GM23338 (cell line): Measurements from ENCODE around the gene ACSM2B. TPM values are rescaled to one million over a fixed set of nuclear protein-coding genes. Genes with fewer than 3 reads are reported as not detected.

ENCODE experiments used
- ATAC-seq: fragments of 200-7000 bp; cut with Tn5 transposase; 3 replicates; pipeline ENCODE4 v1.9.1; 2020
- DNase-seq: peaks from one replicate; pipeline ENCODE4 v3.0.0-alpha.2; 2015; ENCODE audit warnings: low spot score
- H2AFZ ChIP-seq: fragments of 200-600 bp; sonication (generic); 2 replicates; pipeline ENCODE4 v1.8.0; 2016; ENCODE audit warnings: antibody characterized with exemption, mild to moderate bottlenecking, moderate library complexity
- H3F3A ChIP-seq: fragments of 200-600 bp; sonication (generic); replicated peaks from 2 replicates; pipeline ENCODE4 v1.8.0; 2017; ENCODE audit warnings: antibody characterized with exemption, mixed run types, low read depth
- H3K27ac ChIP-seq: fragments of 200-600 bp; sonication (generic); 2 replicates; pipeline ENCODE4 v1.6.1; 2016; ENCODE audit warnings: low read depth
- H3K27me3 ChIP-seq: fragments of 200-600 bp; sonication (generic); 2 replicates; pipeline ENCODE4 v1.8.0; 2016; ENCODE audit warnings: mild to moderate bottlenecking, mixed run types, moderate library complexity; ENCODE audit not compliant: insufficient read depth
- H3K36me3 ChIP-seq: fragments of 200-600 bp; sonication (generic); 2 replicates; pipeline ENCODE4 v1.8.0; 2016; ENCODE audit warnings: mild to moderate bottlenecking; ENCODE audit not compliant: insufficient read depth
- H3K4me1 ChIP-seq: fragments of 200-600 bp; sonication (generic); 2 replicates; pipeline ENCODE4 v1.8.0; 2016; ENCODE audit warnings: mild to moderate bottlenecking, moderate library complexity; ENCODE audit not compliant: insufficient read depth
- H3K4me2 ChIP-seq: fragments of 200-600 bp; sonication (generic); 2 replicates; pipeline ENCODE4 v1.7.1; 2017; ENCODE audit warnings: mixed run types
- H3K4me3 ChIP-seq: fragments of 200-600 bp; sonication (generic); 2 replicates; pipeline ENCODE4 v1.6.1; 2016; ENCODE audit warnings: mixed run types
- H3K79me2 ChIP-seq: fragments of 200-600 bp; sonication (generic); replicated peaks from 2 replicates; pipeline ENCODE4 v1.8.0; 2017; ENCODE audit warnings: mild to moderate bottlenecking; ENCODE audit not compliant: insufficient read depth
- H3K9me2 ChIP-seq: fragments of 200-600 bp; sonication (generic); 2 replicates; pipeline ENCODE4 v1.8.0; 2017; ENCODE audit not compliant: insufficient read depth
- H4K20me1 ChIP-seq: fragments of 200-600 bp; sonication (generic); replicated peaks from 2 replicates; pipeline ENCODE4 v1.8.0; 2017; ENCODE audit warnings: mild to moderate bottlenecking; ENCODE audit not compliant: insufficient read depth
- H3K27ac Mint-ChIP-seq: 2 replicates; pipeline ENCODE4 v1.8.0; 2020; ENCODE audit warnings: inconsistent platforms, mild to moderate bottlenecking, moderate library complexity, mixed read lengths
- H3K27me3 Mint-ChIP-seq: 3 replicates; pipeline ENCODE4 v1.8.0; 2022; ENCODE audit warnings: low read depth, mild to moderate bottlenecking, moderate library complexity, mixed read lengths, inconsistent platforms; ENCODE audit not compliant: insufficient read depth, poor library complexity
- H3K36me3 Mint-ChIP-seq: 3 replicates; pipeline ENCODE4 v1.8.0; 2021; ENCODE audit warnings: low read depth, mild to moderate bottlenecking, inconsistent platforms, moderate library complexity, mixed read lengths
- H3K4me1 Mint-ChIP-seq: 3 replicates; pipeline ENCODE4 v1.8.0; 2020; ENCODE audit warnings: mild to moderate bottlenecking, inconsistent platforms, mixed read lengths
- H3K4me3 Mint-ChIP-seq: 3 replicates; pipeline ENCODE4 v1.8.0; 2021; ENCODE audit warnings: moderate library complexity, mild to moderate bottlenecking, inconsistent platforms, mixed read lengths
- H3K9me3 Mint-ChIP-seq: 3 replicates; pipeline ENCODE4 v1.8.0; 2020; ENCODE audit warnings: moderate library complexity, mild to moderate bottlenecking, inconsistent platforms, mixed read lengths
- CREB1 ChIP-seq: fragments of 250-450 bp; sonication (Bioruptor Pico); IDR thresholded peaks from 2 replicates; pipeline ENCODE4 v1.5.0; 2020; ENCODE audit warnings: low read depth, mild to moderate bottlenecking, moderate library complexity
- POLR2AphosphoS5 ChIP-seq: IDR thresholded peaks from 2 replicates; pipeline ENCODE4 v1.6.1; 2016; ENCODE audit warnings: antibody characterized with exemption, low read depth
- ZNF114 ChIP-seq: fragments of 250-450 bp; sonication (Bioruptor Pico); IDR thresholded peaks from 2 replicates; pipeline ENCODE4 v1.5.0; 2020; ENCODE audit warnings: mild to moderate bottlenecking, moderate library complexity
- ZNF331 ChIP-seq: fragments of 250-450 bp; sonication (Bioruptor Pico); IDR thresholded peaks from 2 replicates; pipeline ENCODE4 v1.5.0; 2020; ENCODE audit warnings: low read depth, mild to moderate bottlenecking, moderate library complexity
- polyA plus RNA-seq: library from polyadenylated mRNA; unstranded; fragments of >200 nt; fragmentation: Nextera tagmentation; extraction: Ambion mirVana; gene quantifications from 2 replicates; pipeline ENCODE4 v1.2.1, GENCODE V29; 2016
- total RNA-seq: library from RNA; depleted of rRNA; stranded (reverse); fragments of >200 nt; shearing (Covaris generic); gene quantifications from 2 replicates; pipeline ENCODE4 v1.2.3, GENCODE V29; 2014
- TF ChIP-seq, protein P1 (sequence below): fragments of 250-450 bp; sonication (Bioruptor Pico); IDR thresholded peaks from 2 replicates; pipeline ENCODE4 v1.5.0; 2020; ENCODE audit warnings: mild to moderate bottlenecking, moderate library complexity
- TF ChIP-seq, protein P2 (sequence below): IDR thresholded peaks from 2 replicates; pipeline ENCODE4 v1.6.1; 2016; ENCODE audit warnings: antibody characterized with exemption

Gene ACSM2B
- total and polyA plus RNA-seq, 2 experiments from 2014 or later, result not detected

DNA sequence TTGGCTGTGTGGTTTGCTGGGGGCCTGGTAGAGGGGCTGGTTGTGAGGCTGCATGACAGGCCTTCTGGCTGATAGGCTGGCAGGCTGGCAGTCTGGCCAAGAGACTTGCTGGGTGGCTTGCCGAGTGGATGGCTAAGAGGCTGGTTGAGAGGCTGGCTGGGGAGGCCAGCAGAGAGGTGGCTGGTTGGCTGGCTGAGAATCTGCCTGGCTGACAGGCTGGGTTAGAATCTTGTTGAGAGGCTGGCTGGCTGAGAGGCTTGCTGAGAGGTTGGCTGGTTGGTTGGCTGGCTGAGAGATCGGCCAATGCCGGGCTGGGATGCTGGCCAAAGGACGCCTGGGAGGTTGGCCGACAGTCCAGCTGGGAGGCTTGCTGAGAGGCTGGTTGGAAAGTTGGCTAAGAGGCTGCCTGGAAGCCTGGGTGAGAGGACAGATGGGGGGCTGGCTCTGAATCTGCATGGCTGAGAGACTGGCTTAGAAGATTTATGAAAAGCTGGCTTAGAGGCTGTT is 35.9 kb upstream of the ACSM2B start (continued):
- TF ChIP-seq, protein P1, sequence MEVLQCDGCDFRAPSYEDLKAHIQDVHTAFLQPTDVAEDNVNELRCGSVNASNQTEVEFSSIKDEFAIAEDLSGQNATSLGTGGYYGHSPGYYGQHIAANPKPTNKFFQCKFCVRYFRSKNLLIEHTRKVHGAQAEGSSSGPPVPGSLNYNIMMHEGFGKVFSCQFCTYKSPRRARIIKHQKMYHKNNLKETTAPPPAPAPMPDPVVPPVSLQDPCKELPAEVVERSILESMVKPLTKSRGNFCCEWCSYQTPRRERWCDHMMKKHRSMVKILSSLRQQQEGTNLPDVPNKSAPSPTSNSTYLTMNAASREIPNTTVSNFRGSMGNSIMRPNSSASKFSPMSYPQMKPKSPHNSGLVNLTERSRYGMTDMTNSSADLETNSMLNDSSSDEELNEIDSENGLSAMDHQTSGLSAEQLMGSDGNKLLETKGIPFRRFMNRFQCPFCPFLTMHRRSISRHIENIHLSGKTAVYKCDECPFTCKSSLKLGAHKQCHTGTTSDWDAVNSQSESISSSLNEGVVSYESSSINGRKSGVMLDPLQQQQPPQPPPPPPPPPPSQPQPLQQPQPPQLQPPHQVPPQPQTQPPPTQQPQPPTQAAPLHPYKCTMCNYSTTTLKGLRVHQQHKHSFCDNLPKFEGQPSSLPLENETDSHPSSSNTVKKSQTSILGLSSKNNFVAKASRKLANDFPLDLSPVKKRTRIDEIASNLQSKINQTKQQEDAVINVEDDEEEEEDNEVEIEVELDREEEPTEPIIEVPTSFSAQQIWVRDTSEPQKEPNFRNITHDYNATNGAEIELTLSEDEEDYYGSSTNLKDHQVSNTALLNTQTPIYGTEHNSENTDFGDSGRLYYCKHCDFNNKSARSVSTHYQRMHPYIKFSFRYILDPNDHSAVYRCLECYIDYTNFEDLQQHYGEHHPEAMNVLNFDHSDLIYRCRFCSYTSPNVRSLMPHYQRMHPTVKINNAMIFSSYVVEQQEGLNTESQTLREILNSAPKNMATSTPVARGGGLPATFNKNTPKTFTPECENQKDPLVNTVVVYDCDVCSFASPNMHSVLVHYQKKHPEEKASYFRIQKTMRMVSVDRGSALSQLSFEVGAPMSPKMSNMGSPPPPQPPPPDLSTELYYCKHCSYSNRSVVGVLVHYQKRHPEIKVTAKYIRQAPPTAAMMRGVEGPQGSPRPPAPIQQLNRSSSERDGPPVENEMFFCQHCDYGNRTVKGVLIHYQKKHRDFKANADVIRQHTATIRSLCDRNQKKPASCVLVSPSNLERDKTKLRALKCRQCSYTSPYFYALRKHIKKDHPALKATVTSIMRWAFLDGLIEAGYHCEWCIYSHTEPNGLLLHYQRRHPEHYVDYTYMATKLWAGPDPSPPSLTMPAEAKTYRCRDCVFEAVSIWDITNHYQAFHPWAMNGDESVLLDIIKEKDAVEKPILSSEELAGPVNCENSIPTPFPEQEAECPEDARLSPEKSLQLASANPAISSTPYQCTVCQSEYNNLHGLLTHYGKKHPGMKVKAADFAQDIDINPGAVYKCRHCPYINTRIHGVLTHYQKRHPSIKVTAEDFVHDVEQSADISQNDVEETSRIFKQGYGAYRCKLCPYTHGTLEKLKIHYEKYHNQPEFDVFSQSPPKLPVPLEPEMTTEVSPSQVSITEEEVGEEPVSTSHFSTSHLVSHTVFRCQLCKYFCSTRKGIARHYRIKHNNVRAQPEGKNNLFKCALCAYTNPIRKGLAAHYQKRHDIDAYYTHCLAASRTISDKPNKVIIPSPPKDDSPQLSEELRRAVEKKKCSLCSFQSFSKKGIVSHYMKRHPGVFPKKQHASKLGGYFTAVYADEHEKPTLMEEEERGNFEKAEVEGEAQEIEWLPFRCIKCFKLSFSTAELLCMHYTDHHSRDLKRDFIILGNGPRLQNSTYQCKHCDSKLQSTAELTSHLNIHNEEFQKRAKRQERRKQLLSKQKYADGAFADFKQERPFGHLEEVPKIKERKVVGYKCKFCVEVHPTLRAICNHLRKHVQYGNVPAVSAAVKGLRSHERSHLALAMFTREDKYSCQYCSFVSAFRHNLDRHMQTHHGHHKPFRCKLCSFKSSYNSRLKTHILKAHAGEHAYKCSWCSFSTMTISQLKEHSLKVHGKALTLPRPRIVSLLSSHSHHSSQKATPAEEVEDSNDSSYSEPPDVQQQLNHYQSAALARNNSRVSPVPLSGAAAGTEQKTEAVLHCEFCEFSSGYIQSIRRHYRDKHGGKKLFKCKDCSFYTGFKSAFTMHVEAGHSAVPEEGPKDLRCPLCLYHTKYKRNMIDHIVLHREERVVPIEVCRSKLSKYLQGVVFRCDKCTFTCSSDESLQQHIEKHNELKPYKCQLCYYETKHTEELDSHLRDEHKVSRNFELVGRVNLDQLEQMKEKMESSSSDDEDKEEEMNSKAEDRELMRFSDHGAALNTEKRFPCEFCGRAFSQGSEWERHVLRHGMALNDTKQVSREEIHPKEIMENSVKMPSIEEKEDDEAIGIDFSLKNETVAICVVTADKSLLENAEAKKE, result no peak

DNA sequence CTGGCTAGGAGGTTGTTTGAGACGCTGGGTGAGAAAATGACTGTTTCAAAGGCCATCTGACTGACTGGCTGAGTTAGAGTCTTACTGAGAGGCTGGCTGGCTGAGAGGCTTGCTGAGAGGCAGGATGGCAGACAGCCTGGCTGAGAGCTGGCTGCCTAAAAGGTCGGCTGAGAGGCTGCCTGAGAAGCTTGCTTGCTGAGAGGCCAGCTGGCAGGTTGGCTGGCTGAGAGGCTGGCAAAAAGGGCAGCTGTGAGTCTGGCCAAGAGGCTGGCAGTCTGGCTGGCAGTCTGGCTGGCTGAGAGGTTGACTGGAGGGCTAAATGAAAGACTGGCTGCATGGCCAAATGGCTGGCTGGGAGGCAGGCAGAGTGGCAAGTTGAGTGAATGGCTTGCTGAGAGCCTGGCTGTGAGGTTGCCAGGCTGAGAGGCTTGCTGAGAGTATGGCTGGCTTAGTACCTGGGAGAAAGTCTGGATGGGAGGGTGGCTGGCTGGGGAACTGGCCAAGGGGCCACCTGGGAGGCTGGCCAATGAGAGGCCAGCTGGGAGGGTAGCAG is 35.3 kb upstream of the ACSM2B start:
- Mint-ChIP-seq H3K4me1 (peaks cover 10% of the 10 kb centered on the region), H3K27me3 (peaks cover 21% of the 10 kb centered on the region), H3K36me3 (no peaks in the 10 kb centered on the region), H3K27ac (no peak overlapping the region), H3K4me3 (no peak overlapping the region), H3K9me3 (no peaks in the 10 kb centered on the region)
- Histone ChIP-seq H3K4me1 (no peaks in the 10 kb centered on the region), H3K79me2 (no peaks in the 10 kb centered on the region), H3K27me3 (no peaks in the 10 kb centered on the region), H3K9me2 (no peaks in the 10 kb centered on the region), H2AFZ (no peak overlapping the region), H3F3A (no peaks in the 10 kb centered on the region), H4K20me1 (no peaks in the 10 kb centered on the region), H3K27ac (no peak overlapping the region), H3K36me3 (no peaks in the 10 kb centered on the region), H3K4me3 (no peak overlapping the region), H3K4me2 (no peak overlapping the region)
- DNase-seq (no peak), ATAC-seq (no peak; the same call in 2 of the 3 replicates)
- no peak for TF ChIP-seq POLR2AphosphoS5
- TF ChIP-seq, protein P2, sequence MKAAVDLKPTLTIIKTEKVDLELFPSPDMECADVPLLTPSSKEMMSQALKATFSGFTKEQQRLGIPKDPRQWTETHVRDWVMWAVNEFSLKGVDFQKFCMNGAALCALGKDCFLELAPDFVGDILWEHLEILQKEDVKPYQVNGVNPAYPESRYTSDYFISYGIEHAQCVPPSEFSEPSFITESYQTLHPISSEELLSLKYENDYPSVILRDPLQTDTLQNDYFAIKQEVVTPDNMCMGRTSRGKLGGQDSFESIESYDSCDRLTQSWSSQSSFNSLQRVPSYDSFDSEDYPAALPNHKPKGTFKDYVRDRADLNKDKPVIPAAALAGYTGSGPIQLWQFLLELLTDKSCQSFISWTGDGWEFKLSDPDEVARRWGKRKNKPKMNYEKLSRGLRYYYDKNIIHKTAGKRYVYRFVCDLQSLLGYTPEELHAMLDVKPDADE, result no peak
- TF ChIP-seq CREB1 (CRISPR knock-in tag), result no peak
- TF ChIP-seq, protein P1, result no peak
- no peak for TF ChIP-seq ZNF114 (CRISPR knock-in tag)
- no peak for TF ChIP-seq ZNF331 (CRISPR knock-in tag)
